Measurements from ENCODE around the gene SPRYD7.

The SPRYD7 gene

GRCh38 chr13:49935171-49936074 is 717 bp downstream of the SPRYD7 start:
- no peak for TF ChIP-seq CTCF (IDR thresholded peaks at IDR 0.05; ENCODE audit: control extremely low read depth, extremely low read depth, low read depth, missing control alignments)
- CTCF ChIA-PET = interaction anchor here (0.7 to 2.3 kb wide), 27 partner anchors 9 to 980 kb away, joined by 3 to 24 read pairs (median 3); partner anchors contain the start of genes EBPL and TRIM13
- DNase-seq (ENCODE audit: extremely low spot score) = peak; percentile 30
- POLR2A ChIA-PET = interaction anchor here (0.9 to 1.6 kb wide), 3 partner anchors 10 to 1518 kb away, joined by 4 to 5 read pairs (median 4); partner anchors contain the start of genes INTS6 and KPNA3

- TF ChIP-seq CTCF (IDR thresholded peaks at IDR 0.05; ENCODE audit: control extremely low read depth, extremely low read depth, low read depth, missing control alignments) = no peak
- POLR2A ChIA-PET = no interaction called here
- CTCF ChIA-PET = interaction anchor here (1.4 to 1.7 kb wide), 2 partner anchors 11 to 13 kb away, joined by 3 to 5 read pairs; no protein-coding TSS in a partner anchor
- DNase-seq (ENCODE audit: extremely low spot score) = no peak
These were observed 2.6 kb downstream of the SPRYD7 start for GRCh38 chr13:49933511-49933910.

- DNase-seq (ENCODE audit: extremely low spot score) = no peak
- no peak for TF ChIP-seq CTCF (IDR thresholded peaks at IDR 0.05; ENCODE audit: control extremely low read depth, extremely low read depth, low read depth, missing control alignments)
- ChIA-PET CTCF (interaction anchor here (1.4 to 1.7 kb wide), 2 partner anchors 10 to 12 kb away, joined by 3 to 5 read pairs; no protein-coding TSS in a partner anchor), POLR2A (no interaction called here)
These were observed 3.3 kb downstream of the SPRYD7 start for GRCh38 chr13:49932868-49933267.

- POLR2A ChIA-PET = no interaction called here
- CTCF ChIA-PET = no interaction called here
- no peak for TF ChIP-seq CTCF (IDR thresholded peaks at IDR 0.05; ENCODE audit: control extremely low read depth, extremely low read depth, low read depth, missing control alignments)
- DNase-seq (ENCODE audit: extremely low spot score) = no peak
These were observed 4.1 kb downstream of the SPRYD7 start for GRCh38 chr13:49932066-49932465.

GRCh38 chr13:49927755-49928154 is 8.4 kb downstream of the SPRYD7 start:
- POLR2A ChIA-PET = no interaction called here
- no peak for DNase-seq (ENCODE audit: extremely low spot score)
- CTCF ChIA-PET = interaction anchor here (1.1 to 4.4 kb wide), 2 partner anchors 9 to 49 kb away, joined by 3 to 24 read pairs; partner anchors contain the start of gene SPRYD7
- no peak for TF ChIP-seq CTCF (IDR thresholded peaks at IDR 0.05; ENCODE audit: control extremely low read depth, extremely low read depth, low read depth, missing control alignments)

GRCh38 chr13:49925881-49926418 is 10.2 kb downstream of the SPRYD7 start:
- TF ChIP-seq CTCF (IDR thresholded peaks at IDR 0.05; ENCODE audit: control extremely low read depth, extremely low read depth, low read depth, missing control alignments) = no peak
- ChIA-PET POLR2A (interaction anchor here (1.2 kb wide), 1 partner anchor 10 kb away, joined by 4 read pairs; the partner anchor contains the start of gene SPRYD7), CTCF (interaction anchor here (0.7 to 4.4 kb wide), 3 partner anchors 11 to 986 kb away, joined by 3 to 24 read pairs (median 6); partner anchors contain the start of genes SPRYD7 and TRIM13)
- DNase-seq (ENCODE audit: extremely low spot score) = peak; percentile 54
